GM23248 (cell line): ENCODE results near the gene CCL14.

Source experiments
- EZH2 ChIP-seq: fragments of 200-600 bp; sonication (generic); IDR thresholded peaks from 2 replicates; pipeline ENCODE4 v1.6.1; 2018; ENCODE audit warnings: antibody characterized with exemption, mild to moderate bottlenecking; ENCODE audit not compliant: insufficient read depth, poor library complexity, severe bottlenecking
- EZH2phosphoT487 ChIP-seq: fragments of 200-600 bp; sonication (generic); IDR thresholded peaks from 2 replicates; pipeline ENCODE4 v1.6.1; 2018; ENCODE audit warnings: antibody characterized with exemption, moderate library complexity, mild to moderate bottlenecking, low read depth; ENCODE audit not compliant: insufficient read depth

DNA sequence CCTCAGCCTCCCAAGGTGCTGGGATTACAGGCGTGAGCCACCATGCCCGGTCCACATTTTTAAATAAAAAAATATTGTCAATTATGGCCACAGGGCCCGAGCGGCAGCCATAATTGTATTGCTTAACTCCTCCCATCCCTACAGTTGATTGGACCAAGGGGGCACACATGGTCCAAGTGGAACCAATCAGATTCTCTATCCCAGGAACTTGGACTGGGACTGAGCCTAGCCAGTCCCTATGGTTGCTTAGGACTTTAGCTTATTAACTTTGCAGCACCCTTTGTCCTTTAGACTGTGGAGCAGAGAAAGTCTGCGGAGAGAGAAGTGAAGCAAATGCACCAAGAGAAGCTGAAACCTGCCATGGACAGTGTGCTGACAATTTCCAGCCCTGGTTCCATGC lies 50.5 kb downstream of the CCL14 start:
- TF ChIP-seq EZH2 (no peak), EZH2phosphoT487 (no peak)
